Lower leg skin (tissue), 3 donors: Measurements from ENCODE around the gene SPATA3.

Experiments
- POLR2A ChIP-seq, 2 donors: fragments of 450-650 bp; IDR thresholded peaks; one replicate each; pipeline ENCODE4 v1.6.1; 2016 to 2017; ENCODE audit warnings: antibody characterized with exemption in 2 of 2, mild to moderate bottlenecking in 1 of 2, moderate library complexity in 1 of 2
- TF ChIP-seq, protein P1 (sequence below), 3 donors: fragments of 450-650 bp; IDR thresholded peaks; one replicate each; pipeline ENCODE4 v1.5.1; 2016; ENCODE audit warnings: antibody characterized with exemption in 3 of 3, mild to moderate bottlenecking in 3 of 3, moderate library complexity in 2 of 3

DNA sequence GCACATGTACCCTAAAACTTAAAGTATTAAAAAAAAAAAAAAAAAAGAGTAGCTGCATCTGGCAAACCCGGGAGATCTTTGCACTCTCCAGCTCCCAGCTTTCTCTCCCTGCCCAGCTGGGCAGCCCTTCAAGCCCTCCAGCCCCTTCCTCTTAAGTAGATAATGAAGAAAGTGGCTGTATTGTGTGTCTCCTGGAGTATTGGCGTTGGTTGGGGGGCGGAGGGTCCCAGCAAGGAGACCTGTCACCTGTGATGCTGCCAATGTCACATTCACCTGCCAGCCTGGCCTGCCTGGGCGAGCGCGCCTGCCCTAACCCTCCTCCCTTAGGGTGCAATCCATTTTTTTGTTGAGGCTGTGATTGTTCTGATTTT is 43.4 kb downstream of the SPATA3 start:
- TF ChIP-seq, protein P1, sequence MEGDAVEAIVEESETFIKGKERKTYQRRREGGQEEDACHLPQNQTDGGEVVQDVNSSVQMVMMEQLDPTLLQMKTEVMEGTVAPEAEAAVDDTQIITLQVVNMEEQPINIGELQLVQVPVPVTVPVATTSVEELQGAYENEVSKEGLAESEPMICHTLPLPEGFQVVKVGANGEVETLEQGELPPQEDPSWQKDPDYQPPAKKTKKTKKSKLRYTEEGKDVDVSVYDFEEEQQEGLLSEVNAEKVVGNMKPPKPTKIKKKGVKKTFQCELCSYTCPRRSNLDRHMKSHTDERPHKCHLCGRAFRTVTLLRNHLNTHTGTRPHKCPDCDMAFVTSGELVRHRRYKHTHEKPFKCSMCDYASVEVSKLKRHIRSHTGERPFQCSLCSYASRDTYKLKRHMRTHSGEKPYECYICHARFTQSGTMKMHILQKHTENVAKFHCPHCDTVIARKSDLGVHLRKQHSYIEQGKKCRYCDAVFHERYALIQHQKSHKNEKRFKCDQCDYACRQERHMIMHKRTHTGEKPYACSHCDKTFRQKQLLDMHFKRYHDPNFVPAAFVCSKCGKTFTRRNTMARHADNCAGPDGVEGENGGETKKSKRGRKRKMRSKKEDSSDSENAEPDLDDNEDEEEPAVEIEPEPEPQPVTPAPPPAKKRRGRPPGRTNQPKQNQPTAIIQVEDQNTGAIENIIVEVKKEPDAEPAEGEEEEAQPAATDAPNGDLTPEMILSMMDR (IDR thresholded peaks at IDR 0.05): no peak
- no peak for TF ChIP-seq POLR2A (IDR thresholded peaks at IDR 0.05)
